Adrenal gland (tissue), 5 donors: ENCODE data around the gene HPN.

ENCODE experiments used
- CTCF ChIP-seq, 6 experiments: fragments of 450-650 bp in 4 of 6; fragments of 200-600 bp in 2 of 6; sonication (generic) in 1 of 6; IDR thresholded peaks; 1 replicate in 5 of 6; 2 replicates in 1 of 6; pipeline versions ENCODE4 v1.5.1 to v1.8.0; 2016 to 2021; ENCODE audit warnings: antibody characterized with exemption in 6 of 6, mild to moderate bottlenecking in 2 of 6, moderate library complexity in 1 of 6
- POLR2A ChIP-seq, 2 donors: fragments of 450-650 bp; IDR thresholded peaks; one replicate each; pipeline ENCODE4 v1.6.1; 2017; ENCODE audit warnings: antibody characterized with exemption in 2 of 2, mild to moderate bottlenecking in 2 of 2, moderate library complexity in 1 of 2
- donor health status: DM: no; HTN: no; CAD: no.

DNA sequence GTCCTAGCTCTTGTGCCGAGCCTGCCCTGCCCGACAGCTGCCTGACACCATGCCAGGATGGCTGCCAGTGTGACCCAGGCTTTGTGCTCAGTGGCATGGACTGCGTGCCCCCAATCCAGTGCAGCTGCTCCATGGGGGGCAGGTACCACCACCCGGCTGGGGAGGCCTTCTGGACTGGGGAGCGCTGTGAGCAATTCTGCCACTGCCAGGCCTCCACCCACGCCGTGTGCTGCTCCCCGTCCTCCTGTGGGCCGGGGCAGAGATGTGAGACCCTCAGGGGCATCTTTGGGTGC, 64.7 kb downstream of the HPN start:
- TF ChIP-seq CTCF (IDR thresholded peaks at IDR 0.05) (no peak), POLR2A (IDR thresholded peaks at IDR 0.05) (no peak)
